Activated naive CD4-positive, alpha-beta T cell treated with anti-CD3 and anti-CD28 coated beads, Interleukin-2, amount 50 U/mL, for 16 hours (primary cell): ENCODE data around the gene RBPMS2.

Source experiments
- DNase-seq: peaks from one replicate; pipeline ENCODE4 v3.0.0-alpha.2; 2020

The RBPMS2 gene

GRCh38 chr15:64716452-64716851 lies 58.9 kb downstream of the RBPMS2 start:
- DNase-seq, result no peak

GRCh38 chr15:64713592-64713991 lies 61.8 kb downstream of the RBPMS2 start:
- no peak for DNase-seq

- no peak for DNase-seq
Observed at GRCh38 chr15:64712353-64712752, 63.0 kb downstream of the RBPMS2 start.

- DNase-seq, result no peak
Observed at GRCh38 chr15:64710676-64711428, 64.5 kb downstream of the RBPMS2 start.

- DNase-seq, result no peak
Observed at GRCh38 chr15:64706011-64706911, 69.1 kb downstream of the RBPMS2 start.

- DNase-seq, result no peak
Observed at GRCh38 chr15:64705006-64705405, 70.4 kb downstream of the RBPMS2 start.

- DNase-seq, result no peak
Observed at GRCh38 chr15:64703632-64703959, 71.8 kb downstream of the RBPMS2 start.

GRCh38 chr15:64702816-64703631 lies 72.4 kb downstream of the RBPMS2 start:
- DNase-seq, result peak; percentile 95

GRCh38 chr15:64701482-64702184 lies 73.8 kb downstream of the RBPMS2 start:
- DNase-seq, result no peak

- no peak for DNase-seq
Observed at GRCh38 chr15:64701051-64701450, 74.3 kb downstream of the RBPMS2 start.

GRCh38 chr15:64699751-64700388 lies 75.5 kb downstream of the RBPMS2 start:
- DNase-seq, result no peak

GRCh38 chr15:64698823-64699222 lies 76.6 kb downstream of the RBPMS2 start:
- DNase-seq, result no peak

GRCh38 chr15:64697911-64698369 lies 77.4 kb downstream of the RBPMS2 start:
- DNase-seq, result peak; percentile 23

GRCh38 chr15:64696481-64696880 lies 78.9 kb downstream of the RBPMS2 start:
- DNase-seq, result no peak

- DNase-seq, result no peak
Observed at GRCh38 chr15:64695561-64695992, 79.8 kb downstream of the RBPMS2 start.

GRCh38 chr15:64694816-64695215 lies 80.6 kb downstream of the RBPMS2 start:
- DNase-seq, result no peak

GRCh38 chr15:64693134-64693533 lies 82.3 kb downstream of the RBPMS2 start:
- no peak for DNase-seq

- no peak for DNase-seq
Observed at GRCh38 chr15:64691896-64692565, 83.4 kb downstream of the RBPMS2 start.

- DNase-seq, result no peak
Observed at GRCh38 chr15:64690578-64691296, 84.7 kb downstream of the RBPMS2 start.

GRCh38 chr15:64690008-64690407 lies 85.4 kb downstream of the RBPMS2 start:
- DNase-seq, result no peak
